ENCODE measurements around the gene SFTA2.

SFTA2 gene

GRCh38 chr6:30893666-30894065, 38.3 kb downstream of the SFTA2 start:
- TF ChIP-seq FOXP2 (optimal IDR thresholded peaks at IDR 0.05; ENCODE audit: borderline replicate concordance, extremely low read depth, extremely low read length, insufficient read depth) (no peak), POLR2AphosphoS5 (IDR thresholded peaks at IDR 0.05; ENCODE audit: low read depth, low read length) (no peak)

- TF ChIP-seq SIN3A (IDR thresholded peaks at IDR 0.05; ENCODE audit: borderline replicate concordance, insufficient read depth, low read length) (no peak), REST (IDR thresholded peaks at IDR 0.05; ENCODE audit: insufficient read depth in 1 of 2, low read depth in 2 of 2, low read length in 2 of 2) (no peak), TAF1 (IDR thresholded peaks at IDR 0.05; ENCODE audit: borderline replicate concordance, insufficient read depth, low read length) (no peak), FOXP2 (optimal IDR thresholded peaks at IDR 0.05; ENCODE audit: borderline replicate concordance, extremely low read depth, extremely low read length, insufficient read depth) (no peak)
Observed at GRCh38 chr6:30893001-30893591, 38.9 kb downstream of the SFTA2 start.

- TF ChIP-seq TAF1 (IDR thresholded peaks at IDR 0.05; ENCODE audit: borderline replicate concordance, insufficient read depth, low read length) = no peak
Observed at GRCh38 chr6:30891816-30892538, 40.0 kb downstream of the SFTA2 start.

- no peak for TF ChIP-seq POLR2AphosphoS5 (IDR thresholded peaks at IDR 0.05; ENCODE audit: low read depth, low read length)
- no peak for TF ChIP-seq SIN3A (IDR thresholded peaks at IDR 0.05; ENCODE audit: borderline replicate concordance, insufficient read depth, low read length)
- no peak for TF ChIP-seq TAF1 (IDR thresholded peaks at IDR 0.05; ENCODE audit: borderline replicate concordance, insufficient read depth, low read length)
- TF ChIP-seq FOXP2 (optimal IDR thresholded peaks at IDR 0.05; ENCODE audit: borderline replicate concordance, extremely low read depth, extremely low read length, insufficient read depth) = no peak
- no peak for TF ChIP-seq REST (IDR thresholded peaks at IDR 0.05; ENCODE audit: insufficient read depth in 1 of 2, low read depth in 2 of 2, low read length in 2 of 2)
Observed at GRCh38 chr6:30891450-30891723, 40.6 kb downstream of the SFTA2 start.

GRCh38 chr6:30890646-30891449, 41.1 kb downstream of the SFTA2 start:
- no peak for TF ChIP-seq POLR2AphosphoS5 (IDR thresholded peaks at IDR 0.05; ENCODE audit: low read depth, low read length)
- TF ChIP-seq REST (IDR thresholded peaks at IDR 0.05; ENCODE audit: insufficient read depth in 1 of 2, low read depth in 2 of 2, low read length in 2 of 2) = no peak
- TF ChIP-seq TAF1 (IDR thresholded peaks at IDR 0.05; ENCODE audit: borderline replicate concordance, insufficient read depth, low read length) = no peak
- no peak for TF ChIP-seq FOXP2 (optimal IDR thresholded peaks at IDR 0.05; ENCODE audit: borderline replicate concordance, extremely low read depth, extremely low read length, insufficient read depth)
- no peak for TF ChIP-seq SIN3A (IDR thresholded peaks at IDR 0.05; ENCODE audit: borderline replicate concordance, insufficient read depth, low read length)

All from PFSK-1 (cell line).